PC-9 (cell line): ENCODE results near the gene KRT6C.

Experiments
- EZH2 ChIP-seq: fragments of 200-600 bp; sonication (generic); IDR thresholded peaks from 2 replicates; pipeline ENCODE4 v1.8.0; 2017; ENCODE audit warnings: antibody characterized with exemption, low read depth
- TF ChIP-seq, protein P1 (sequence below): fragments of 200-600 bp; sonication (generic); conservative IDR thresholded peaks from 2 replicates; pipeline ENCODE4 v1.6.1; 2017; ENCODE audit warnings: mixed run types, antibody characterized with exemption, mild to moderate bottlenecking, moderate library complexity

DNA sequence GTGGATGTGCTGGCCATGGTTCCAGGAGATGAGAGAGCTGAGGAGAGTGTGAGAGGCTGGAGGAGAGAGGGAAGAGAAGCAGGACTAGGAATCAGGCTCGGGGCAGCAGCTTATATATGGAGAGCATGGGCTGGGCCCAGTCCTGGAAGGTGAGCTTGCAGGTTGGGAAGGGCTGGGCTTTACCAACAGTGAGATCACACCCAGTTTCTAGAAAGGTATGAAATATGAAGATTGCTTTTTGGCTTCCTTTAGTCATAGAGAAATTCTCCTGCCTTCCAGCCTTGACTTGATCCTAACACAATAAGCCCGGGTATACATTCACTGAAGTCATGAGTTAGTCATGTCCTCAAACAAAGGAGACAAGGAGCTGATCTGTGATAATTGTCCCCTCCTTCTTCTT is 19.6 kb upstream of the KRT6C start, which contains the start of gene KRT6A:
- TF ChIP-seq, protein P1, sequence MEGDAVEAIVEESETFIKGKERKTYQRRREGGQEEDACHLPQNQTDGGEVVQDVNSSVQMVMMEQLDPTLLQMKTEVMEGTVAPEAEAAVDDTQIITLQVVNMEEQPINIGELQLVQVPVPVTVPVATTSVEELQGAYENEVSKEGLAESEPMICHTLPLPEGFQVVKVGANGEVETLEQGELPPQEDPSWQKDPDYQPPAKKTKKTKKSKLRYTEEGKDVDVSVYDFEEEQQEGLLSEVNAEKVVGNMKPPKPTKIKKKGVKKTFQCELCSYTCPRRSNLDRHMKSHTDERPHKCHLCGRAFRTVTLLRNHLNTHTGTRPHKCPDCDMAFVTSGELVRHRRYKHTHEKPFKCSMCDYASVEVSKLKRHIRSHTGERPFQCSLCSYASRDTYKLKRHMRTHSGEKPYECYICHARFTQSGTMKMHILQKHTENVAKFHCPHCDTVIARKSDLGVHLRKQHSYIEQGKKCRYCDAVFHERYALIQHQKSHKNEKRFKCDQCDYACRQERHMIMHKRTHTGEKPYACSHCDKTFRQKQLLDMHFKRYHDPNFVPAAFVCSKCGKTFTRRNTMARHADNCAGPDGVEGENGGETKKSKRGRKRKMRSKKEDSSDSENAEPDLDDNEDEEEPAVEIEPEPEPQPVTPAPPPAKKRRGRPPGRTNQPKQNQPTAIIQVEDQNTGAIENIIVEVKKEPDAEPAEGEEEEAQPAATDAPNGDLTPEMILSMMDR, result no peak
- no peak for TF ChIP-seq EZH2
